RPMI8226 (cell line): ENCODE results near the gene TFDP1.

Experiments used
- DNase-seq: peaks from one replicate; pipeline ENCODE4 v3.0.0-alpha.2; 2015

TFDP1 gene

DNA sequence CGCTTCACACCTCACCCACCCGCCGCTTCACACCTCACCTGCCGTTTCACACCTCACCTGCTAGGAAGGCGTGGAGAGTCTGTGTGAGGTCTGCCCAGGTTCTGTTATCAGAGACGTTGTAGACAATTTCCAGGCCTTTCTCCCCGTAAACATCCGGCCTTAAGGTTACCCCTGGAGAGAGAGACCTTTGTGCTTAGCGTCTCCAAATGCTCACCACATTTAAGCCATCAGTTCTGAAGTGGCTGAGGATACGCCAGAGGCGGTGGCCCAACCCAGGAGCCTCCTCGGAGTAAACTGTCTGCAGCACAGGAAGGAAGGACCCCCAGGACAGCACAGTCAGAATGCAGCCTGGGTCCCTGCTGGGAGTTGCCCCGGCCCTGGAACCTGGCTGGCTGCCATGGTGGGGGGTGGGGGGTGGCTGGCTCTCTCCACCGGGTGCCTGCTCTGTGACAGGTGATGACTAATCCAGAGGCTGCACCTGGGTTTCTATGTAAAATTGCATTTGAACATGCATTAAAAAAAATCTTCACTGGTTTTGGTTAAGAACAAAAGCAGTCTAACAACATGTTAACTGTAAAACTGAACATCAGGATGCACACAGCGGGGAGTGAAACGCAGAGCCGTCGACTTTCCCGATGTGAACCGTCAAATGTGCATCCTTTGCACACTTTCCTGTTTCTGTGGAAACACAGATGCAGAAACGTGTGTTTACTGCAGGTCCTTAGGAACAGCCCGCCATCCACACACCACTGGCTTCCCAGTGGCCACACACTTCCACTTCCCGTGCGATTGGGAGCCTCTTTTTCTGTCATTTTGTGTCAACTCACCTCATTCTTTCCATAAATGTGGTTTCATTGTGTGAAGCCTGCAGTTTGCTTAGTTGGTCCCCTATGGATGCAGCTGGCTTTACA is 69.0 kb downstream of the TFDP1 start:
- peak; percentile 76 for DNase-seq

DNA sequence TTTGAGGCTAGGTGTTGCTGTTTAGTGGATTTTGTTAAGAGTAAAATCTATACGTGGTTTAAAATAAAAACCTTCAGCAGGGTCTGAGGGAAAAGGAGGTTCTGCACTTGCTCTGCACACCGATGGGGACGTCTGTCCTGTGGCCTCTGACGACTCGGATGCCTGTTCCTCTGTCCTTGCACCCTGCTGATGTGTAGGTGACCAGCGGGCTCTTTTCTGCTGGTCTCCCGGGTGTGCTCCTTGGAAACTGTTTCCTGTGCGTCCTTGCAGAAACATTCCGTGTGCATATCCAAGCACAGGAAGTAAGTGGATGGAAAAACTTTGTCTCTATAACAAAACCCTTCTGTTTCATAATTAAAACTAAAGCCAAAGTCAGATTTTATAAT is 69.6 kb downstream of the TFDP1 start:
- no peak for DNase-seq

DNA sequence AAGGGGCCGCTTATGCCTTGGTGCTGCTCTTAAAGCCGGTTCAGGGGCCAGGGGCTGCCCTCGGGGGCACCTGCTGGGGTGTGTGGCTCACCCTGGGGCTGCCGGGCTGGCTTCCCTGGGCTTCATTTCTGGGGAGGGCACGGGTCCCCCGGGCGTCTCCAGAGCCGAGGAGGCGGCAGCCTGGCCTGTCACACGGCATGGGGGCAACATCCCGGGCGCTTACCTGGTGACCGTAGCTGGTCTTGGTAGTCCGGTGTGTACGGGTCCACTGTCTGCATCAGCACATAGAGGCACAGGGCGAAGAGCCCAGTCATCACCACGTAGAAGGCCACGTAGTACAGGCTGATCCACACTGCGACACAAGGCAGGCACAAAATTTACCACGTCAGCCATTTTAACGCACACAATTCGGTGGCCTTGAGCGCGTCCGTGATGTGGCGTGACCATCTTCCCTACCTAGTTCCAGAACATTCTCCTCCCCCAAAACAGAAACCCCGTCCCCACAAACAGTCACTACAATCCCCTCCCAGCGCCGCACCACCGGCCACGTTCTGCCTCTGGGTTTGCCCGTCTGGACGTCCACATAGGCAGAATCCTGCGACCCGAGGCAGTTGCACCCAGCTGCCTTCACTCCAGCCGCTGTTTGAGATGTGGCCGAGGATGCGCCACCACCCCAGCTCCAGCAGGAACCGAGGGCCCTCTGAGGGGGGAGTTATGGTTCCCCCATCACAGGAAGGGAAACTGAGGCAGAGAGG is 70.2 kb downstream of the TFDP1 start:
- DNase-seq: no peak

DNA sequence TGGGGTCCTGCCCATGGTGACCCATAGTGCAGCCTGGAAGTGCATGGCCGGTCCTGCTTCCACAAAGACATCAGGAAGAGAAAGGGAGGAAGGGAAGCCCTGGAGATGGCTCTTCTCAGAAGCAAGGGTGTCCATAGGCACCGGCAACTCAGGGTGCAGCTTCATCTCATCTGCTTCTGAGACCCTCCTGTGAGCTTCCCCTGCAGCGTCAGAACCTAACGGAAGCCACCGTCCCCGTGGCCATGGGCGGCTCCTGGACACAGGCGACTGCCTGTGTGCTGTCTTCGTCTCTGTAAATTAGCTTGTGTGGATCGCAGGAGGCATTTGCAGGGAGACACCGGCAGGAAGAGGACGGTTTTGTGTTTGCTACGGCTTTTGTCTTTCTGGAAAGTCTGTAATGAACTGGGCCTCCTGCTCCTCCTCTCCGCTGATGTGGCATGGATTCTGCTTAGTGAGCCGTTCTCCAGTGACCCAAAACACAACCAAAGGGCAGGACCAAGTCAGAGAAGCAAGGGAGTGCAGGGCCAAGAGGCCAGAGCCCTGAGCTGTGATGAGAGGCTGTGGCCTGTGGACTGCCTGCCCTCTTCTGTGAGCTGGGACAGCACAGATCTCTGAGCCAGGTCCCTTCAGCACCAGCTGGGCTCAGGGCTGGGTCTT is 70.9 kb downstream of the TFDP1 start:
- no peak for DNase-seq

DNA sequence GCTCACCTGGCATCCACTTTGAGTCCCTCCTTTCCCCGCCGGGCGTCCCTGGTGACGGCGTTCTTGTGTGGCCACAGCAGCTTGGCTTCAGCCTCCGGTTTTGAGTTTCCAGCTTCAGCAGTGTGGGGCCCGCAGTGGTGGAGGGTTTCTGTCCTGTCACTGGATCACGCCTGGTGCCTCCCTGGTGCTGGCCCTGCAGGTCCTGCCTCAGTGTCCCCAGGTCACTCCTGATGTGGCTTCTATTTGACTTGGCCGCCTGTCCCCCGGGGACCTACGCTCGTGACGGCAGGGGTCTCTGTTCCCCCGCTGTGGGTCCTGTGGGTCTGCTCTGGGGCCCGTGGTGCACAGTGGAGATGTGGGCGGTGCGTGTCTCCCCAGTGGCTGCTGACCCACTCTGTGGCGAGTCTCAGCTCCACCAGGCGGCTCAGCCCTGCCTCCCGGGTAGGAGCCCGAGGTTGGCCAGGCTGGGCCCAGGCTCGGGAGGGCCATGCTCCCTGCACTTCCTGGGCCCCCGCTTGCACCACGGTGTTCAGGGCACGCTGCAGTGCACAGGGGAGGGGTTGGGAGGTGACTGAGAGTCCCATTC is 71.5 kb downstream of the TFDP1 start:
- DNase-seq: no peak

DNA sequence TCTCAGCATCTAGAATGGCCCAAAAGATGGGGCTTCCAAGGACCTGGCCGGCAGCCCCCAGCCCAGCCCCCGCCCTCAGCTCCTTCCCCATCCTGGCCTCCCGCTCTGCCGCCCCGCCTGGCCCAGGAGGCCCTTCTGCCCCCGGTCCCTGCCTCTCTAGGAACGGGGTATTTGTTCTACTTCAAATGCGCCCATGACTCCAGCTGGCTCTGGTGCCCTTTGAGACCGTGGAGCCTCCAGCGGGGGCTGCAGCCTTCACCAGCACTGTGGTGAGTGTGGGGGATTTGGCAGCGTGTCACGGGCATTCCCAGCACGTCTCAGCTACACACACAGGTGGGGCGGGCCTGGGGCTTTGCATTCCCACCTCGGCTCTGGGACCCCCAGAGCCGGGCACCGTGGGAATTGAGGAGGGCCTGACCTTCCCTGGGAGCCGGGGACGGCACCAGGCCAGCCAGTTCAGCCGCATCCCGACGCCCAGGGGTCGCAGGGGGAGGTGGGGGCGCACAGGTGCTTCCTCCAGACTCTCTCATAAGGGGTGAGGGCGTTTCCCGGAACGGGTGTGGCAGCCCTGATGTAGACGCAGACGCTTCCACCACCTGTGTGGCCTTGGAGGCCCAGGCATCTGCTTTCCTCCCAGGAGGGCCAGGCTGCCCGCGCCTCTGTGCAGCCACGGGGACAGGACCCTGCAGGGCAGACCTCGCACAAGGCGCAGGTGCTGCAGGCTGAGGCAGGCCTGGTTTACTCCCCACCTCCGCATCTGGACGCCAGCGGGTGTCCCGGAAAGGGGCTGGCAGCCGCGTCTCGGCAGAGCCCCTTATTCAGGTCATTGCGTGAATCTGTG is 72.5 kb downstream of the TFDP1 start:
- DNase-seq: peak; percentile 67

DNA sequence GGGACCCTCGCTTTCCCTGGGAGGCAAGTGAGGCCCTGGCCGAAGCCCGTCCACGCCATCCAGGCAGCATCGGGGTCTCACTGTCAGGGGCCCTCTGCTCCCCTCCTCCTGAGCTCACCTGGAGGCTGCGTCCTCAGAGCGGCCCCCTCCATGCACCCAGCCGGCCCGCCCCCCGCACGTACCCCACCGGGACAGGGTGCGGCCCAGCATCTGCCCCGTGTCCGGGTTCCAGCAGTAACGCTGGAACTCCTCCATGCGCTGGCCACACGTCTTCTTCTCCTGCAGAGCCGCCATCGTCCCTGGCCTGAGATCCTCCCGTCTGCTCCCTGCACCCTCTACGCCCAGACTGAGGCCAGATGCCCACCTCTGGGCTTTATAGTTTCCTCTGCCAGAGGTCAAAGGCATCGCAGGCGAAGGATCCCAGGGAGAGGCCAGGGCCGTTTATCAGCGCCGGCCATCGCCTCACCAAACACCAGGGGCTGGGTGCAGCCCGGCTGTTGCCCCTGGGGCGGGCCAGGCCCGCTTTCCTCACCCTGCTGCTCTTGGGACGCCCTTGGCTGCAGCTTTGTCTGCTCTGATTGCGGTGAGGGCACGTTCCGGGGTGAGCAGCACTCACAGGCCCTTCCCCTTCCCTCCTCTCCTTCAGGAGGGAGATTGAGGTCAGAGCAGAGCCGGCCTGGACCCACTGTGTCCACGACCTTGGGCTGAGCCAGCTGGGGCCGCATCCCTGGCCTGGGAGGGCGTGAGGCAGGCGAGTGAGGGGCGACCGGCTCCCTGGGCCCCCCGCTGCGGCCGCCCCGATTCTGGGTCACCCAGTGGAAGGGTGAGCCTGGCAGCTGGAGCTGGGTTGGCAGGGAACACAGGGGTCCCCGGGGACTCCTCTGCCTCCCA is 73.5 kb downstream of the TFDP1 start, which contains the start of gene ATP4B:
TSS of gene ATP4B (minus strand) at position 348 of the 891 bp plus-strand sequence. CDS start at position 294, 54 bp downstream.
- DNase-seq: no peak

DNA sequence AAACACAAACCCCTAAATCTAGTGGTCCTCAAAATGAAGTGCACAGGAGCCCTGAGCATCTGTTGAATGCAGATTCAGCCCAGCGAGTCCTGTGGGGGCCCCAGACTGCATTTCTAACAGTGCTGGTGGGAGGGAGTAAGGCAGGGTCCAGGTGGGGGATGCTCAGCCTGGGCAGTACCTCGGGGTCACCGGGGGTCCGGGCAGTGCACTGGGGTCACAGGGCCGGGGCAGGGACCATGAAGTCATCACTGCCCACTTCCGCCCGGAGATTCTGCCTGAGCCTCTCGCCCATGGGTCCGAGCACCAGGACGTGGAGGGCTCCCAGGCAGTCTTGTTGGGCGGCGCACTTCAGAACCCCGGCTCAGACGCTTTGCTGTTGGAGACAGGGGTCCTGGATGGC is 74.3 kb downstream of the TFDP1 start:
- no peak for DNase-seq

DNA sequence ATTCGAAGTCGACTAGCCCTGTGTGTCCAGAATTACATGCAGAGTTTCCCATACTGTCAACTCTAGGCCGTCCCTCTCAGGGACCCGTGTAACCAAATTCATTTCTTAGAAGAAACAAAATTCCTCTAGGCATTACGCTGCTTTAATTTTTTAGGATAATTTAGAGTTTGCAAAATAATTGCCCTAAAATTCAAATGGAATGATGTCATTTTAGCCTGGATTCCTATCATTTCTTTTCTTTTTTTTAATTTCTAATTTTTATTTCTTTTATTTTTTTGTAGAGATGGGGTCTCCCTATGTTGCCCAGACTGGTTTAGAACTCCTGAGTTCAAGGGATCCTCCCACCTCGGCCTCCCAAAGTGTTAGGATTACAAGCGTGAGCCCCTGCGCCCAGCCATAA is 74.8 kb downstream of the TFDP1 start:
- DNase-seq: no peak

DNA sequence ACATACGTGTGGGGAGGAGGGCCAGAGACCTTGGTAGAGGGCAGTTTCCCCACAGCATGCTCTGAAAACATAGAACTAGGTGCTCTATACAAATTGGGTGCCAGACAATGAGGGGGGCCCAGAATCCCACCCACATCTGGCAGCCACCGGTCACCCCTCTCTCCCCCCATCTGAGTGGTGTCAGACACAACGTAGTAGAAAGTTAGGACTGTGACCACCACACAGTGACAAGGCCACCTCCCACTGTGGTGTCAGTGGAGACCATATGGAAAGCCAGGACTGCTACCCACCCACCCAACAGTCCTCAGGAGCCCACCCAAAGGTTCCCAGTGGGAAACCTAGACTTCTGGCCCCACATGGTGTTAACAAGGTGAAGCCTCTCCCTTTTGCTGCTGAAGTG is 75.5 kb downstream of the TFDP1 start:
- no peak for DNase-seq

DNA sequence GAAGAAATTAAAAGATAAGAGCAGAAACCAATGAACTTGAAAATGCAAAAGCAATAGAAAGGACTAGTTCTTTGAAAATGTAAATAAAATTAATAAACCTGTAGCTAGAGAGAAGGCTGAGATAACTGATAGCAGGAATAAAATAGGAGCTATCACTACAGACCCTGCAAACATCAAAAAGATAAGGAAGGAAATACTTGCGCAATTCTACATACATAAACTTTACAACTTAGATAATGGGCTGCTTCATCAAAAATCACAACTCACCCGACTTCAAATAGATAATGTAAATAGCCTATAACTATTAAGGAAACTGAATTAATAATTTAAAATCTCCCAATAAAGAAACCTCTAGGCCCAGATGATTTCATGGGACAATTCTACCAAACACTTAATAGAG is 77.0 kb downstream of the TFDP1 start:
- DNase-seq: no peak

DNA sequence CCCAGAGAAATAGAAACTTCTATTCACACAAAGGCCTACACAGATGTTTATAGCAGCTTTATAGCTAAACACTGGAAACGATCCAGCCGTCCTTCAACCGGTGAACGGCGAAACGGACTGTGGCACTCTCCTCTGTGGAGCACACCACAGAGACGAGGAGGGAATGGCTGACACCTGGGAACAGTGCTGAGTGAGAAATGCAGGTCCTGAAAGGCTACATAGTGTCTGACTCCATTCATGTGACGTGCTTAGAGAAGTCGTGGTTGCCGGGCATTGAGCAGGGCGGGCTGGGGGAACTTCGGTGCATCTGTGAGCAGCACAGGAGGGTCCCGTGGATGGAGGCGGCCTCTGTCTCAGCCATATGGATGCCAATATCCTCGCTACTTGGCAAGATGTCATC is 79.4 kb downstream of the TFDP1 start:
- no peak for DNase-seq

DNA sequence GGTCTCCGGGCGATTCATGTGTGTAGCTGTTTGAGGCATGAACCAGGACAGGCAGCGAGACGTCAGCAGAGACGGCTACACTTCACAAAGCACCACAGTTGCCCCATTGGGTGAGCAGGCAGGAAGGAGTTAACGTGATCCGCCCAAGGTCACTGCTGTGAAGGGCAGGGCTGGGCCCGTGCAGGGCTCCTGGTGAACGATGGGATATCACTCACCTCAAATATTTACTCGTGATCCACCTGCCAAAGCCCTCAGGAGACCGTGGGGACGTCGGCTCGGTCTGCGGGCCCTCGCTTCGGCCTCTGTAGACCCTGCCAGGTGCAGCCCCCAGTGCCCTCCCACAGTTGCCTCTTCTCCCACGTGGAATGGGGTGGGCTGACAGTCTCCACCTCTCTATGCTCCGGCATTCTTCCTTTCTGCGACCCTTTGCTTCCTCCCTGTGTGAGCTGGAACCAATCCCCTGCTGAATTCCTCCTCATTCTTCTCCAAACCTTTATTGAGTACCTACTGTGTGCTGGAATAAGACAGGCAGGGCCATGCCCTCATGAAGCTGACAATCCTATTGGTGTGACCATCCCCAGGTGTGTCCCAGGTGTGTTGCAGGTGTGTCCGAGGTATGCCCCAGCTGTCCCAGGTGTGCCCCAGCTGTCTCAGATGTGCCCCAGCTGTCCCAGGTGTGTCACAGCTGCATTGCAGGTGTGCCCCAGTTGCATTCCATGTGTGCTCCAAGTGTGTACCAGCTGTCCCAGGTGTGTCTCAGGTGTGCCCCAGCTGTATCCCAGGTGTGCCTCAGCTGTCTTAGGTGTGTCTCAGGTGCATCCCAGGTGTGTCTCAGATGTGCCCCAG is 80.4 kb downstream of the TFDP1 start:
- no peak for DNase-seq

DNA sequence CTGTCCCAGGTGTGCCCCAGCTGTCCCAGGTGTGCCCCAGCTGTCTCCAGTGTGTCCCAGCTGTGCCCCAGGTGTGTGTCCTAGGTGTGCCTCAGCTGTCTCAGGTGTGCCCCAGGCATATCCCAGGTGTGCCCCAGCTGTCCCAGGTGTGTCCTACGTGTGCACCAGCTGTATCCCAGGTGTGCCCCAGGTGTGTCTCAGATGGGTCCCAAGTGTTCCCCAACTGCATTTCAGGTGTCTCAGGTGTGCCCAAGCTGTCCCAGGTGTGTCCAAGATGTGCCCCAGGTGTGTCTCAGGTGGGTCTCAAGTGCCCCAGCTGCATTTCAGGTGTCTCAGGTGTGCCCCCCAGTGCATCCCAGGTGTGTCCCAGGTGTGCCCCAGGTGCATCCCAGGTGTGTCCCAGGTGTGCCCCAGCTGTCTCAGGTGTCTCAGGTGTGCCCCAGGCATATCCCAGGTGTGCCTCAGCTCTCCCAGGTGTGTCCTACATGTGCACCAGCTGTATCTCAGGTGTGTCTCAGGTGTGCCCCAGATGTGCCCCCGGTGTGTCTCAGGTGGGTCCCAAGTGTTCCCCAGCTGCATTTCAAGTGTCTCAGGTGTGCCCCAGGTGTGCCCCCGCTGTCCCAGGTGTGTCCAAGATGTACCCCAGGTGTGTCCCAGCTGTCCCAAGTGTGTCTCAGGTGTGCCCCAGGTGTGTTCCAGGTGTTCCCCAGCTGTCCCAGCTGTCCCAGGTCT is 81.2 kb downstream of the TFDP1 start:
- DNase-seq: no peak

DNA sequence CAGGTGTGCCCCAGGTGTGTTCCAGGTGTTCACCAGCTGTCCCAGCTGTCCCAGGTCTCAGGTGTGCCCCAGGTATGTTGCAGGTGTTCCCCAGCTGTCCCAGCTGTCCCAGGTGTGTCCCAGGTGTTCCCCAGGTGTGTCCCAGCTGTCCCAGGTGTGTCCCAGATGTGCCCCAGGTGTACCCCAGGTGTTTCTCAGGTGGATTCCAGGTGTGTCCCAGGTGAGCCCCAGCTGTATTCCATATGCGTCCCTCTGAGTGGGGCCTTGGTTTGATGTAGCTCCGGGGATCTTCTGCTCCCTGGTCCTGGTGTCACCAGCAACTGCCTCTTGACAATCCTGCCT is 81.7 kb downstream of the TFDP1 start:
- no peak for DNase-seq

DNA sequence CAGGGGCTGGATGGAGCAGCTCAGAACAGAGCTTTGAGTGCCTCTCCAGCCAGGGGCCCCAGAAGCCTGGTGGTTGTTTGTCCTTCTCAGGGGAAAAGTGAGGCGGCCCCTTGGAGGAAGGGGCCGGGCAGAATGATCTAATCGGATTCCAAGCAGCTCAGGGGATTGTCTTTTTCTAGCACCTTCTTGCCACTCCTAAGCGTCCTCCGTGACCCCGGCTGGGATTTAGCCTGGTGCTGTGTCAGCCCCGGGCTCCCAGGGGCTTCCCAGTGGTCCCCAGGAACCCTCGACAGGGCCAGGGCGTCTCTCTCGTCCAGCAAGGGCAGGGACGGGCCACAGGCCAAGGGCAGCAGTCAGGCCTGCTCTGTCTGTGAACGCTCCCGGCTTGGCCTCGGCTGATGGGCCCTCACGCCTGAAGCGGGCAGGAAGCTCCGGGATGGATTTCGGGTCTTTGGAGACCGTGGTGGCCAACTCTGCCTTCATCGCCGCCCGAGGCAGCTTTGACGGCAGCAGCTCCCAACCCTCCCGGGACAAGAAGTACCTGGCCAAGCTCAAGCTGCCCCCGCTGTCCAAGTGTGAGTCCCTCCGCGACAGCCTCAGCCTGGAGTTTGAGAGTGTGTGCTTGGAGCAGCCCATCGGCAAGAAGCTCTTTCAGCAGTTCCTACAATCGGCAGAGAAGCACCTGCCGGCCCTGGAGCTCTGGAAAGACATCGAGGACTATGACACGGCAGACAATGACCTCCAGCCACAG is 82.6 kb downstream of the TFDP1 start, which contains the start of gene GRK1:
TSS of gene GRK1 (plus strand) at position 269 of the 751 bp plus-strand sequence. CDS start at position 437, 168 bp downstream.
- DNase-seq: no peak

DNA sequence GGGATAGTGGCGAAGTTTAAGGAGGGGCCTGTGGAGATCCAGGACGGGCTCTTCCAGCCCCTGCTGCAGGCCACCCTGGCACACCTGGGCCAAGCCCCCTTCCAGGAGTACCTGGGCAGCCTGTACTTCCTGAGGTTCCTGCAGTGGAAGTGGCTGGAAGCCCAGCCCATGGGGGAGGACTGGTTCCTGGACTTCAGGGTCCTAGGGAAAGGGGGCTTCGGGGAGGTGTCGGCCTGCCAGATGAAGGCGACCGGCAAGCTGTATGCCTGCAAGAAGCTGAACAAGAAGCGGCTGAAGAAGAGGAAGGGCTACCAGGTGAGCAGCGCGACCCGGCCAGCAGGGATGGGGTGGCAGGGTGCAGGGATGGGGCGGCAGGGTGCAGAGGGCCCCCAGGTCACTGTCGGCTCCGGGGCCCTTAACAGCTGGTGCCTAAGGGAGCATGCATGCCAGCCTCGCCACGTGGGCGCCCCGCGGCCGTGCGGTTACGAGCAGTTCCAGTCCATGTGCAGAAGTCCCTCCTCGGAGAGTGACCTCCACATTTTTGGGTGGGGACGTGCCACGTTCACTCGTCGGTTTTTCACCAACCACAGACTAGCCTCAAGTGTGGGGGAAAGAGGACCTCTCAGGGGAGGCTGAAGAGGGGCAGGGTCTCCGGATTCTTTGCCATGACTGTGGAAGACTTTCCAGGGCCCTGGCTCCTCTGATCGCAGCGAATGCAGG is 83.4 kb downstream of the TFDP1 start:
- no peak for DNase-seq

DNA sequence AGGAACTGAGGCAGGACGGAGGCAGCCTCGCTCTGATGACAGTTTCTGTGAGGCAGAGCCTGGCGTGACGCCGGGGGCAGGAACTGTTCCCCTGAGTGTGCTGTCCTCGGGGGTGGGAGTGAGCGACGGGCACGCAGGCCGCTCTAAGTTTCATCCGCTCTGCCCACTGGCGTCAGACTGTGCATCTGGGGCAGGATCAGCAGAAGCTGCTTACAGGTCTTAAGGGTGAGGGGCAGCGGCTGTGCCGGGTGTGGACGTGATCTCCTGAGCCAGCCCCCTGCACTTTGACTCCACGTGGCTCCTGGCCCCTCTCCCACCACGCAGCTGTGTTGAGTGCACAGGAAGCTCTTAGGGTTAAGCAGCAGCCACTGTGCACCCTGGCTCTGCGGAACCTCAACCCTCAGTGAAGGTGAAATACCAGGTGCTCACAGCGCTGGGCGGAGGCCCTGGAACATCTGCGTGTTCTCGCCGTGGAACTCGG is 84.0 kb downstream of the TFDP1 start:
- DNase-seq: peak; percentile 58
